Neural progenitor cell (in vitro differentiated cells): ENCODE data around the gene CDH23.

Experiments used
- CTCF ChIP-seq: fragments of 200-600 bp; sonication (generic); IDR thresholded peaks from 2 replicates; pipeline ENCODE4 v1.5.1; 2017; ENCODE audit warnings: antibody characterized with exemption, mild to moderate bottlenecking
- EZH2 ChIP-seq: fragments of 200-600 bp; sonication (generic); IDR thresholded peaks from 2 replicates; pipeline ENCODE4 v1.6.1; 2017; ENCODE audit warnings: antibody characterized with exemption, mild to moderate bottlenecking, moderate library complexity

DNA sequence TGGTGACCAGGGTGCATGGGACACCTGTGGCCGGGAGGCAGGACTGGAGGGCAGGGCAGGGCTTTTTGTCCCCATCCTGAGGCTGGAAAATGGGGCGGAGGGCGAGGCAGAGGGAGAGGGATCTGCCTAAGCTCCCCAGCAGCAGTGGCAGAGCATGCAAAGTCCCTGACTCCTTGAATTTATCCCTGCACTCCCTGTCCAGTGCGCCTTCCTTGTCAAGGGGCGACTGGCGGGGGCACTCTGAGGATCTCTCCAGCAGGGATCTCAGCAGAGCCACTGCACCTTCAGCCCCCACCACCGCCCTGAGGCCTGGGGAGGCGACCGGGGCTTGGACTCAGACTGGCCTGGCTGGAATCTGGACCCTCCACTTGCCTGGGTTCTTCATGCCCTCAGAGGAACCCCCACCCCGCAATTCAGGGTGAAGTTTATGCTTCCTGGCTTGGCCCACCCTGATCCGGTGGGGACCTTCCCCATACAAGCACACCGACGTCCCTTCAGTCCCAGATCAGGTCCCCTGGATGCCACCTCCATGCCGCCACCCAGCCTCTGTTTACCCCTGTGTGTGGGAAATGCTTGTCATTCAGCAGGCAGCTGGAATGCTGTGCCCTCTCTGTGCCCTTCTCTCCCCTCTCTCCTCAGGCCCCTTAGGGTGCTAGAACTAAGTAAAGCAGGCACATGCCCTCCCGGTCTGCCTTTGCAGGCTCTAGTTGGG, 46.3 kb downstream of the CDH23 start:
- TF ChIP-seq CTCF = no peak
- no peak for TF ChIP-seq EZH2
